ENCODE measurements around the gene BBS2. TPM values are rescaled to one million over a fixed set of nuclear protein-coding genes. Genes with fewer than 3 reads are reported as not detected.

BBS2 gene
- total and polyA plus RNA-seq, 9 of the 15 experiments (the other 6 are each of a cell fraction or from before 2014, with no cell fraction given) = 4.2 to 22.7 (median 10.2) TPM

DNA sequence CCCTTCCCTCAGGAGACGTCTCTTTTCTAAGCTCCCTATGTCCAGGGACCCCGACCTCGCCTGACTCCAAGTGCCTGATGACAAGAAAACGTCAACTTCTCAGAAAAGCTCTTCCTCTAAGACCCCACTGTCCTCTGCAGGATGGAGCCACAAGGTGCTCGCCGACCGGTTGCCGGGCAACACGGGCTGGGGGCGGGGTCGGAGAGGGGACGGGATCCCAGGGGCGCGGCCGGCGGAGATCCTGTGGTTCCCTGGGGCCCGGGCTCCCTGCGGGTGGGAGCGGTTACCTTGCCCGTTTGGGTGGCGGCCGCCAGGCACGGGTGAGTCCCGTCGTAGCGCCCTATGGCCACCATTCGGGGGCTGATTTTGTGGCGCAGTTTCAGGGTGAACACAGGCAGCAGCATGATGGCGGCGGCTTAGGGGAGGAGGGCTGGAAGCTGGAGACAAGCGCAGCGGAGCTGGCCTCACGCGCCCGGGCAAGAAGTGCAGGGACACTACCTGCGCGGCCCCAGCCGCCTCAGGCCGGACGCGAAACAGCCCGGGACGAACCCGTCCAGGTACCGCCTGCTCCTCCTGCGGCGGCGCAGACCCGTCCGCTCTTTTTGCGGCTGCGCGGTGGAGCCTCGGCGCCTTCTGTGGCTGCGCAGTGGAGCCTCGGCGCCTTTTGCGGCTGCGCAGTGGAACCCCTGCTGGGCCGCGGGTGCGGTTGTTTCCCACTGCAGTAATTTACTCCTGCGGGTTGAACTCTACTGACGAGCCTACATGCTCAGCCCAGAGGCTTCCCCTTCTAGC lies at the start of gene BBS2 (continued):
- peak; percentile 91; the same call in 1 of the 2 replicates for TF ChIP-seq PHF8 (IDR thresholded peaks at IDR 0.05; ENCODE audit: borderline replicate concordance, low read length)
- TF ChIP-seq, protein P1, sequence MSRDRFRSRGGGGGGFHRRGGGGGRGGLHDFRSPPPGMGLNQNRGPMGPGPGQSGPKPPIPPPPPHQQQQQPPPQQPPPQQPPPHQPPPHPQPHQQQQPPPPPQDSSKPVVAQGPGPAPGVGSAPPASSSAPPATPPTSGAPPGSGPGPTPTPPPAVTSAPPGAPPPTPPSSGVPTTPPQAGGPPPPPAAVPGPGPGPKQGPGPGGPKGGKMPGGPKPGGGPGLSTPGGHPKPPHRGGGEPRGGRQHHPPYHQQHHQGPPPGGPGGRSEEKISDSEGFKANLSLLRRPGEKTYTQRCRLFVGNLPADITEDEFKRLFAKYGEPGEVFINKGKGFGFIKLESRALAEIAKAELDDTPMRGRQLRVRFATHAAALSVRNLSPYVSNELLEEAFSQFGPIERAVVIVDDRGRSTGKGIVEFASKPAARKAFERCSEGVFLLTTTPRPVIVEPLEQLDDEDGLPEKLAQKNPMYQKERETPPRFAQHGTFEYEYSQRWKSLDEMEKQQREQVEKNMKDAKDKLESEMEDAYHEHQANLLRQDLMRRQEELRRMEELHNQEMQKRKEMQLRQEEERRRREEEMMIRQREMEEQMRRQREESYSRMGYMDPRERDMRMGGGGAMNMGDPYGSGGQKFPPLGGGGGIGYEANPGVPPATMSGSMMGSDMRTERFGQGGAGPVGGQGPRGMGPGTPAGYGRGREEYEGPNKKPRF (IDR thresholded peaks at IDR 0.05; ENCODE audit: low read depth, low read length) = no peak
- TF ChIP-seq SOX6 (IDR thresholded peaks at IDR 0.05) = no peak
- peak; percentile 89 for TF ChIP-seq CTBP1 (IDR thresholded peaks at IDR 0.05; ENCODE audit: borderline replicate concordance)
- no peak for TF ChIP-seq RAD21 (CRISPR knock-in tag; conservative IDR thresholded peaks at IDR 0.05 in 1 of 2, IDR thresholded peaks at IDR 0.05 in 1 of 2)
- no peak for TF ChIP-seq ZNF79 (CRISPR knock-in tag; IDR thresholded peaks at IDR 0.05; ENCODE audit: low read depth)
- no peak for TF ChIP-seq SMAD1 (IDR thresholded peaks at IDR 0.05; ENCODE audit: low read depth, low read length, partially characterized antibody)
- TF ChIP-seq, protein P2, sequence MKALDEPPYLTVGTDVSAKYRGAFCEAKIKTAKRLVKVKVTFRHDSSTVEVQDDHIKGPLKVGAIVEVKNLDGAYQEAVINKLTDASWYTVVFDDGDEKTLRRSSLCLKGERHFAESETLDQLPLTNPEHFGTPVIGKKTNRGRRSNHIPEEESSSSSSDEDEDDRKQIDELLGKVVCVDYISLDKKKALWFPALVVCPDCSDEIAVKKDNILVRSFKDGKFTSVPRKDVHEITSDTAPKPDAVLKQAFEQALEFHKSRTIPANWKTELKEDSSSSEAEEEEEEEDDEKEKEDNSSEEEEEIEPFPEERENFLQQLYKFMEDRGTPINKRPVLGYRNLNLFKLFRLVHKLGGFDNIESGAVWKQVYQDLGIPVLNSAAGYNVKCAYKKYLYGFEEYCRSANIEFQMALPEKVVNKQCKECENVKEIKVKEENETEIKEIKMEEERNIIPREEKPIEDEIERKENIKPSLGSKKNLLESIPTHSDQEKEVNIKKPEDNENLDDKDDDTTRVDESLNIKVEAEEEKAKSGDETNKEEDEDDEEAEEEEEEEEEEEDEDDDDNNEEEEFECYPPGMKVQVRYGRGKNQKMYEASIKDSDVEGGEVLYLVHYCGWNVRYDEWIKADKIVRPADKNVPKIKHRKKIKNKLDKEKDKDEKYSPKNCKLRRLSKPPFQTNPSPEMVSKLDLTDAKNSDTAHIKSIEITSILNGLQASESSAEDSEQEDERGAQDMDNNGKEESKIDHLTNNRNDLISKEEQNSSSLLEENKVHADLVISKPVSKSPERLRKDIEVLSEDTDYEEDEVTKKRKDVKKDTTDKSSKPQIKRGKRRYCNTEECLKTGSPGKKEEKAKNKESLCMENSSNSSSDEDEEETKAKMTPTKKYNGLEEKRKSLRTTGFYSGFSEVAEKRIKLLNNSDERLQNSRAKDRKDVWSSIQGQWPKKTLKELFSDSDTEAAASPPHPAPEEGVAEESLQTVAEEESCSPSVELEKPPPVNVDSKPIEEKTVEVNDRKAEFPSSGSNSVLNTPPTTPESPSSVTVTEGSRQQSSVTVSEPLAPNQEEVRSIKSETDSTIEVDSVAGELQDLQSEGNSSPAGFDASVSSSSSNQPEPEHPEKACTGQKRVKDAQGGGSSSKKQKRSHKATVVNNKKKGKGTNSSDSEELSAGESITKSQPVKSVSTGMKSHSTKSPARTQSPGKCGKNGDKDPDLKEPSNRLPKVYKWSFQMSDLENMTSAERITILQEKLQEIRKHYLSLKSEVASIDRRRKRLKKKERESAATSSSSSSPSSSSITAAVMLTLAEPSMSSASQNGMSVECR (CRISPR knock-in tag; IDR thresholded peaks at IDR 0.05) = peak; percentile 55; the same call in 1 of the 2 replicates
- TF ChIP-seq TAF15 (IDR thresholded peaks at IDR 0.05; ENCODE audit: low read depth, low read length) = no peak
- TF ChIP-seq, protein P3, sequence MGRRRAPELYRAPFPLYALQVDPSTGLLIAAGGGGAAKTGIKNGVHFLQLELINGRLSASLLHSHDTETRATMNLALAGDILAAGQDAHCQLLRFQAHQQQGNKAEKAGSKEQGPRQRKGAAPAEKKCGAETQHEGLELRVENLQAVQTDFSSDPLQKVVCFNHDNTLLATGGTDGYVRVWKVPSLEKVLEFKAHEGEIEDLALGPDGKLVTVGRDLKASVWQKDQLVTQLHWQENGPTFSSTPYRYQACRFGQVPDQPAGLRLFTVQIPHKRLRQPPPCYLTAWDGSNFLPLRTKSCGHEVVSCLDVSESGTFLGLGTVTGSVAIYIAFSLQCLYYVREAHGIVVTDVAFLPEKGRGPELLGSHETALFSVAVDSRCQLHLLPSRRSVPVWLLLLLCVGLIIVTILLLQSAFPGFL (CRISPR knock-in tag; IDR thresholded peaks at IDR 0.05) = no peak
- TF ChIP-seq, protein P4, sequence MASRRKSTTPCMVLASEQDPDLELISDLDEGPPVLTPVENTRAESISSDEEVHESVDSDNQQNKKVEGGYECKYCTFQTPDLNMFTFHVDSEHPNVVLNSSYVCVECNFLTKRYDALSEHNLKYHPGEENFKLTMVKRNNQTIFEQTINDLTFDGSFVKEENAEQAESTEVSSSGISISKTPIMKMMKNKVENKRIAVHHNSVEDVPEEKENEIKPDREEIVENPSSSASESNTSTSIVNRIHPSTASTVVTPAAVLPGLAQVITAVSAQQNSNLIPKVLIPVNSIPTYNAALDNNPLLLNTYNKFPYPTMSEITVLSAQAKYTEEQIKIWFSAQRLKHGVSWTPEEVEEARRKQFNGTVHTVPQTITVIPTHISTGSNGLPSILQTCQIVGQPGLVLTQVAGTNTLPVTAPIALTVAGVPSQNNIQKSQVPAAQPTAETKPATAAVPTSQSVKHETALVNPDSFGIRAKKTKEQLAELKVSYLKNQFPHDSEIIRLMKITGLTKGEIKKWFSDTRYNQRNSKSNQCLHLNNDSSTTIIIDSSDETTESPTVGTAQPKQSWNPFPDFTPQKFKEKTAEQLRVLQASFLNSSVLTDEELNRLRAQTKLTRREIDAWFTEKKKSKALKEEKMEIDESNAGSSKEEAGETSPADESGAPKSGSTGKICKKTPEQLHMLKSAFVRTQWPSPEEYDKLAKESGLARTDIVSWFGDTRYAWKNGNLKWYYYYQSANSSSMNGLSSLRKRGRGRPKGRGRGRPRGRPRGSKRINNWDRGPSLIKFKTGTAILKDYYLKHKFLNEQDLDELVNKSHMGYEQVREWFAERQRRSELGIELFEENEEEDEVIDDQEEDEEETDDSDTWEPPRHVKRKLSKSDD (conservative IDR thresholded peaks at IDR 0.05; ENCODE audit: low read length) = no peak
- TF ChIP-seq, protein P5, sequence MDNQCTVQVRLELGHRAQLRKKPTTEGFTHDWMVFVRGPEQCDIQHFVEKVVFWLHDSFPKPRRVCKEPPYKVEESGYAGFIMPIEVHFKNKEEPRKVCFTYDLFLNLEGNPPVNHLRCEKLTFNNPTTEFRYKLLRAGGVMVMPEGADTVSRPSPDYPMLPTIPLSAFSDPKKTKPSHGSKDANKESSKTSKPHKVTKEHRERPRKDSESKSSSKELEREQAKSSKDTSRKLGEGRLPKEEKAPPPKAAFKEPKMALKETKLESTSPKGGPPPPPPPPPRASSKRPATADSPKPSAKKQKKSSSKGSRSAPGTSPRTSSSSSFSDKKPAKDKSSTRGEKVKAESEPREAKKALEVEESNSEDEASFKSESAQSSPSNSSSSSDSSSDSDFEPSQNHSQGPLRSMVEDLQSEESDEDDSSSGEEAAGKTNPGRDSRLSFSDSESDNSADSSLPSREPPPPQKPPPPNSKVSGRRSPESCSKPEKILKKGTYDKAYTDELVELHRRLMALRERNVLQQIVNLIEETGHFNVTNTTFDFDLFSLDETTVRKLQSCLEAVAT (IDR thresholded peaks at IDR 0.05) = no peak
- no peak for TF ChIP-seq MAFG (tag; conservative IDR thresholded peaks at IDR 0.05)
- peak; percentile 3; the same call in 1 of the 2 replicates for TF ChIP-seq EP300 (IDR thresholded peaks at IDR 0.05; ENCODE audit: low read length)

Data from K562 (cell line).